Measurements from ENCODE around the gene PROM1.

- TF ChIP-seq EP300 (IDR thresholded peaks at IDR 0.05; ENCODE audit: borderline replicate concordance in 1 of 2, low read depth in 2 of 2, low read length in 2 of 2), result no peak
- TF ChIP-seq JUND (IDR thresholded peaks at IDR 0.05; ENCODE audit: low read length), result no peak
- TF ChIP-seq ATF3 (IDR thresholded peaks at IDR 0.05; ENCODE audit: insufficient read depth, low read depth, low read length), result no peak
- no peak for TF ChIP-seq POLR2A (IDR thresholded peaks at IDR 0.05; ENCODE audit: control extremely low read depth in 1 of 2, low read depth in 2 of 2, low read length in 2 of 2)
- TF ChIP-seq MAX (IDR thresholded peaks at IDR 0.05), result no peak
- no peak for TF ChIP-seq TAF1 (IDR thresholded peaks at IDR 0.05; ENCODE audit: low read depth, low read length)
- no peak for TF ChIP-seq CBX8 (IDR thresholded peaks at IDR 0.05; ENCODE audit: borderline replicate concordance, low read depth, low read length)
- no peak for TF ChIP-seq RAD21 (IDR thresholded peaks at IDR 0.05 in 1 of 2, conservative IDR thresholded peaks at IDR 0.05 in 1 of 2; ENCODE audit: low read depth in 2 of 2, low read length in 2 of 2)
- TF ChIP-seq SUZ12 (IDR thresholded peaks at IDR 0.05; ENCODE audit: low read length), result no peak
- no peak for TF ChIP-seq CTCF (IDR thresholded peaks at IDR 0.05; ENCODE audit: control extremely low read depth in 1 of 3, insufficient read depth in 1 of 3, low read depth in 1 of 3, low read length in 3 of 3)
Observed at GRCh38 chr4:15921592-15921932, 162.3 kb downstream of the PROM1 start.

Measured in H1 (cell line).